ENCODE measurements around the gene LRMDA.

- TF ChIP-seq CTCF (IDR thresholded peaks at IDR 0.05): no peak
- no peak for TF ChIP-seq POLR2A (IDR thresholded peaks at IDR 0.05)
Observed at GRCh38 chr10:76354212-76354738, 922.9 kb downstream of the LRMDA start.

All from body of pancreas (tissue), 4 donors.